Natural killer cell (primary cell): ENCODE measurements around the gene TEX28. TPM values are rescaled to one million over a fixed set of nuclear protein-coding genes. Genes with fewer than 3 reads are reported as not detected.

Experiments used
- ATAC-seq, 3 donors: fragments of 150-1000 bp in 2 of 3; fragments of 200-7000 bp in 1 of 3; cut with Tn5 transposase; 1 replicate in 1 of 3; 2 replicates in 2 of 3; pipeline ENCODE4 v1.10.0; 2021; ENCODE audit warnings: mild to moderate bottlenecking in 2 of 3, moderate library complexity in 2 of 3
- DNase-seq, 2 donors: peaks; one replicate each; pipeline versions ENCODE4 v3.0.0 to v3.0.0-alpha.2; 2013 to 2021; ENCODE audit warnings: mixed read lengths in 1 of 2
- H3K27ac ChIP-seq: one replicate; pipeline ENCODE4 v1.5.1; 2013; ENCODE audit warnings: mild to moderate bottlenecking, low read length
- H3K27me3 ChIP-seq: one replicate; pipeline ENCODE4 v1.6.1; 2013; ENCODE audit warnings: low read length; ENCODE audit not compliant: control insufficient read depth, insufficient read depth
- H3K36me3 ChIP-seq: one replicate; pipeline ENCODE4 v1.6.1; 2013; ENCODE audit warnings: low read length; ENCODE audit not compliant: control insufficient read depth, insufficient read depth
- H3K4me1 ChIP-seq: one replicate; pipeline ENCODE4 v1.6.1; 2013; ENCODE audit warnings: low read length; ENCODE audit not compliant: control insufficient read depth, insufficient read depth
- H3K4me3 ChIP-seq: one replicate; pipeline ENCODE4 v1.5.1; 2013; ENCODE audit warnings: low read length
- H3K9me3 ChIP-seq: one replicate; pipeline ENCODE4 v1.6.1; 2013; ENCODE audit warnings: low read length; ENCODE audit not compliant: control insufficient read depth, insufficient read depth
- H3K27ac Mint-ChIP-seq, 2 donors: one replicate each; pipeline ENCODE4 v1.8.0; 2022; ENCODE audit warnings: mild to moderate bottlenecking in 2 of 2, mixed read lengths in 2 of 2, moderate library complexity in 1 of 2
- H3K27me3 Mint-ChIP-seq, 2 donors: one replicate each; pipeline ENCODE4 v1.8.0; 2022; ENCODE audit warnings: low read depth in 2 of 2, mixed read lengths in 2 of 2
- H3K36me3 Mint-ChIP-seq: one replicate; pipeline ENCODE4 v1.8.0; 2022; ENCODE audit warnings: mixed read lengths
- H3K4me1 Mint-ChIP-seq, 2 donors: one replicate each; pipeline ENCODE4 v1.8.0; 2022; ENCODE audit warnings: mixed read lengths in 2 of 2
- H3K4me3 Mint-ChIP-seq: one replicate; pipeline ENCODE4 v1.8.0; 2022; ENCODE audit warnings: mild to moderate bottlenecking, moderate library complexity, mixed read lengths
- H3K9me3 Mint-ChIP-seq, 2 donors: one replicate each; pipeline ENCODE4 v1.8.0; 2022; ENCODE audit warnings: mixed read lengths in 2 of 2
- CTCF ChIP-seq: fragments of 200-600 bp; IDR thresholded peaks from one replicate; pipeline ENCODE4 v1.8.0; 2022; ENCODE audit warnings: antibody characterized with exemption
- WGBS: methylation state at CpG from one replicate; pipeline ENCODE4 v1.1.7; 2013; ENCODE audit warnings: missing lambda C conversion rate; ENCODE audit not compliant: insufficient coverage; 5-methylcytosine and 5-hydroxymethylcytosine counted together
- intact Hi-C: fragments of 100-400 bp; cut with micrococcal nuclease; formaldehyde crosslinking; loops from one replicate; pipeline ENCODE4 v1.14.2; 2022
- total RNA-seq, 4 donors: library from RNA; stranded (reverse); fragments of 120-200 nt in 1 of 4; gene quantifications; one replicate each; pipeline versions ENCODE4 v1.2.3 to v1.2.4, GENCODE V29; 2013 to 2022

The TEX28 gene
- total RNA-seq, 3 donors from 2014 or later (not counting 1 experiment from before 2014, with no cell fraction given), result 0.61 TPM; not detected in 2

GRCh38 chrX:154313147-154313546 lies 18.2 kb upstream of the TEX28 start:
- peak; percentile 46 to 55 (median 51) for ATAC-seq
- intact Hi-C loops, result no loop called here
- Mint-ChIP-seq H3K27me3 (no peaks in the 10 kb centered on the region), H3K4me1 (peaks cover 38 to 45% of the 10 kb centered on the region in 2 donors), H3K27ac (peak overlapping the region; percentile 78 to 90), H3K9me3 (no peaks in the 10 kb centered on the region), H3K36me3 (no peaks in the 10 kb centered on the region), H3K4me3 (peak overlapping the region; percentile 17)
- Histone ChIP-seq H3K27me3 (no peaks in the 10 kb centered on the region), H3K9me3 (no peaks in the 10 kb centered on the region), H3K36me3 (no peaks in the 10 kb centered on the region), H3K4me3 (no peak overlapping the region), H3K27ac (peak overlapping the region; percentile 61), H3K4me1 (peaks cover 56% of the 10 kb centered on the region)
- WGBS, result 41% methylated on average over 5 of the region's 5 CpGs
- no peak for TF ChIP-seq CTCF
- DNase-seq, result peak in 1 of 2 donors; percentile 39

- H3K27me3 Mint-ChIP-seq, result no peaks in the 10 kb centered on the region
- Histone ChIP-seq H3K36me3 (no peaks in the 10 kb centered on the region), H3K27me3 (no peaks in the 10 kb centered on the region), H3K4me3 (no peak overlapping the region), H3K27ac (peak overlapping the region; percentile 61), H3K9me3 (no peaks in the 10 kb centered on the region), H3K4me1 (peaks cover 59% of the 10 kb centered on the region)
- intact Hi-C loops, result no loop called here
- DNase-seq (no peak), ATAC-seq (no peak)
- H3K4me3 Mint-ChIP-seq, result no peak overlapping the region
- TF ChIP-seq CTCF, result no peak
- H3K27ac Mint-ChIP-seq, result peak overlapping the region; percentile 5 to 90
- H3K4me1 Mint-ChIP-seq, result peaks cover 43 to 47% of the 10 kb centered on the region in 2 donors
- peaks cover 0 to 2% of the 10 kb centered on the region in 2 donors for H3K9me3 Mint-ChIP-seq
- 98% methylated on average over 6 of the region's 7 CpGs for WGBS
- no peaks in the 10 kb centered on the region for H3K36me3 Mint-ChIP-seq
Observed at GRCh38 chrX:154312116-154312515, 17.2 kb upstream of the TEX28 start.

GRCh38 chrX:154310616-154311536 lies 16.0 kb upstream of the TEX28 start:
- H3K4me3 ChIP-seq, result no peak overlapping the region
- no peaks in the 10 kb centered on the region for H3K36me3 ChIP-seq
- peak overlapping the region in 1 of 2 donors; percentile 5 for H3K27ac Mint-ChIP-seq
- no peaks in the 10 kb centered on the region for H3K27me3 ChIP-seq
- no peaks in the 10 kb centered on the region for H3K27me3 Mint-ChIP-seq
- peaks cover 37 to 50% of the 10 kb centered on the region in 2 donors for H3K4me1 Mint-ChIP-seq
- H3K36me3 Mint-ChIP-seq, result no peaks in the 10 kb centered on the region
- H3K27ac ChIP-seq, result no peak overlapping the region
- no peak for TF ChIP-seq CTCF
- ATAC-seq (no peak), DNase-seq (no peak)
- WGBS, result 93% methylated on average over 19 of the region's 19 CpGs
- H3K4me1 ChIP-seq, result peaks cover 63% of the 10 kb centered on the region
- no peak overlapping the region for H3K4me3 Mint-ChIP-seq
- H3K9me3 ChIP-seq, result no peaks in the 10 kb centered on the region
- H3K9me3 Mint-ChIP-seq, result peaks cover 0 to 2% of the 10 kb centered on the region in 2 donors
- intact Hi-C loops, result no loop called here
